H1 (cell line): ENCODE measurements around the gene HSPA12A. TPM values are rescaled to one million over a fixed set of nuclear protein-coding genes. Genes with fewer than 3 reads are reported as not detected.
A peak's percentile ranks its signal among the peaks of the same experiment; 100 is the strongest.

Source experiments
- CTCF ChIA-PET: fragments of 300-600 bp; sonication (Branson Sonifier 250); formaldehyde crosslinking; loops from one replicate; lab custom pipeline; 2021; ENCODE audit not compliant: partially characterized antibody; lab: Charles Lee
- POLR2A ChIA-PET: fragments of 300-600 bp; sonication (Branson Sonifier 250); formaldehyde crosslinking; loops from one replicate; lab custom pipeline; 2021; ENCODE audit warnings: inconsistent platforms; ENCODE audit not compliant: partially characterized antibody; lab: Charles Lee
- DNase-seq, 2 experiments: peaks; one replicate each; pipeline versions ENCODE4 v3.0.0 to v3.0.0-alpha.2; 2010 to 2022; ENCODE audit warnings: low spot score in 2 of 2, low read depth in 1 of 2, mixed read lengths in 1 of 2
- FAIRE-seq: peaks from 2 replicates; lab custom pipeline; 2011; peaks lifted over from hg19 to GRCh38; lab: Jason Lieb, UNC
- H2AFZ ChIP-seq: 2 replicates; pipeline ENCODE4 v1.8.1; 2012; ENCODE audit warnings: low read length, inconsistent platforms
- H2AK5ac ChIP-seq: 2 replicates; pipeline ENCODE4 v1.6.1; 2013; ENCODE audit warnings: low read depth, low read length
- H2BK120ac ChIP-seq: replicated peaks from 2 replicates; pipeline ENCODE3; 2013; ENCODE audit warnings: low read depth, low read length, inconsistent platforms
- H2BK12ac ChIP-seq: 2 replicates; pipeline ENCODE4 v1.6.1; 2013; ENCODE audit warnings: low read depth, low read length
- H2BK15ac ChIP-seq: 2 replicates; pipeline ENCODE4 v1.6.1; 2013; ENCODE audit warnings: low read length
- H2BK20ac ChIP-seq: 2 replicates; pipeline ENCODE4 v1.6.1; 2013; ENCODE audit warnings: low read length
- H2BK5ac ChIP-seq: 2 replicates; pipeline ENCODE4 v1.6.1; 2013; ENCODE audit warnings: low read depth, low read length
- H3K14ac ChIP-seq: 2 replicates; pipeline ENCODE4 v1.6.1; 2013; ENCODE audit warnings: inconsistent platforms; ENCODE audit not compliant: insufficient read length
- H3K18ac ChIP-seq: 2 replicates; pipeline ENCODE4 v1.6.1; 2013; ENCODE audit warnings: low read length; ENCODE audit errors: extremely low read depth
- H3K23ac ChIP-seq: 2 replicates; pipeline ENCODE4 v1.6.1; 2013; ENCODE audit warnings: inconsistent platforms; ENCODE audit not compliant: insufficient read length
- H3K23me2 ChIP-seq: 2 replicates; pipeline ENCODE4 v1.6.1; 2013; ENCODE audit warnings: low read depth, low read length
- H3K27ac ChIP-seq: 2 replicates; pipeline ENCODE4 v1.6.1; 2011; ENCODE audit warnings: low read depth, low read length, inconsistent platforms
- H3K27me3 ChIP-seq, 4 experiments: replicated peaks in 1 of 4; 1 replicate in 1 of 4; 2 replicates in 3 of 4; pipeline versions ENCODE4 v1.6.1 to v1.8.1; 2011 to 2013; ENCODE audit warnings: low read length in 3 of 4, mild to moderate bottlenecking in 3 of 4, inconsistent platforms in 2 of 4, mixed read lengths in 2 of 4, moderate library complexity in 1 of 4; ENCODE audit not compliant: control insufficient read depth in 3 of 4, insufficient read depth in 3 of 4; ENCODE audit errors: extremely low read depth in 1 of 4
- H3K36me3 ChIP-seq, 4 experiments: 2 replicates each; pipeline versions ENCODE4 v1.6.1 to v1.8.1; 2011 to 2013; ENCODE audit warnings: mild to moderate bottlenecking in 4 of 4, low read length in 3 of 4, moderate library complexity in 2 of 4, control low read depth in 1 of 4, inconsistent platforms in 1 of 4; ENCODE audit not compliant: insufficient read depth in 4 of 4, control insufficient read depth in 2 of 4
- H3K4ac ChIP-seq: replicated peaks from 2 replicates; pipeline ENCODE3; 2013; ENCODE audit warnings: low read length, low read depth, mixed read lengths, inconsistent platforms; ENCODE audit not compliant: insufficient read length
- H3K4me1 ChIP-seq, 4 experiments: replicated peaks in 1 of 4; 1 replicate in 1 of 4; 2 replicates in 3 of 4; pipeline versions ENCODE4 v1.6.1 to v1.8.1; 2011 to 2013; ENCODE audit warnings: low read length in 3 of 4, inconsistent platforms in 2 of 4, mixed read lengths in 1 of 4; ENCODE audit not compliant: insufficient read depth in 4 of 4, control insufficient read depth in 3 of 4
- H3K4me2 ChIP-seq, 2 experiments: 2 replicates each; pipeline versions ENCODE4 v1.6.1 to v1.8.1; 2011 to 2013; ENCODE audit warnings: low read depth in 2 of 2, low read length in 2 of 2, control low read depth in 1 of 2, inconsistent platforms in 1 of 2, mild to moderate bottlenecking in 1 of 2; ENCODE audit not compliant: insufficient read depth in 1 of 2
- H3K4me3 ChIP-seq, 4 experiments: fragments of 200-600, 300-600 bp in 1 of 4; sonication (generic), shearing (Covaris generic), sonication (Bioruptor Twin) in 1 of 4; 2 replicates each; pipeline versions ENCODE4 v1.5.1 to v1.8.1; 2011 to 2016; ENCODE audit warnings: low read length in 4 of 4, low read depth in 3 of 4, control low read depth in 2 of 4, inconsistent platforms in 2 of 4, mild to moderate bottlenecking in 2 of 4, mixed read lengths in 1 of 4, moderate library complexity in 1 of 4; ENCODE audit not compliant: insufficient read depth in 2 of 4; ENCODE audit errors: extremely low read depth in 1 of 4
- H3K56ac ChIP-seq: replicated peaks from 2 replicates; pipeline ENCODE3; 2013; ENCODE audit warnings: low read depth, mild to moderate bottlenecking, mixed read lengths, low read length, inconsistent platforms; ENCODE audit not compliant: insufficient read length
- H3K79me1 ChIP-seq: 2 replicates; pipeline ENCODE4 v1.6.1; 2013; ENCODE audit warnings: low read depth, low read length, control low read depth
- H3K79me2 ChIP-seq, 2 experiments: 2 replicates each; pipeline versions ENCODE4 v1.6.1 to v1.8.1; 2012 to 2013; ENCODE audit warnings: low read length in 2 of 2, mild to moderate bottlenecking in 2 of 2, inconsistent platforms in 1 of 2; ENCODE audit not compliant: insufficient read depth in 2 of 2, control insufficient read depth in 1 of 2
- H3K9ac ChIP-seq, 4 experiments: replicated peaks in 1 of 4; 1 replicate in 1 of 4; 2 replicates in 3 of 4; pipeline versions ENCODE4 v1.6.1 to v1.8.1; 2011 to 2013; ENCODE audit warnings: low read depth in 3 of 4, low read length in 3 of 4, control low read depth in 2 of 4, mild to moderate bottlenecking in 2 of 4, moderate library complexity in 2 of 4, inconsistent platforms in 1 of 4; ENCODE audit errors: extremely low read depth in 1 of 4
- H3K9me3 ChIP-seq, 2 experiments: 2 replicates each; pipeline versions ENCODE4 v1.6.1 to v1.8.1; 2012 to 2013; ENCODE audit warnings: mild to moderate bottlenecking in 2 of 2, moderate library complexity in 2 of 2, control low read depth in 1 of 2, inconsistent platforms in 1 of 2, low read depth in 1 of 2, low read length in 1 of 2, mixed read lengths in 1 of 2; ENCODE audit not compliant: insufficient read depth in 2 of 2
- H4K20me1 ChIP-seq, 2 experiments: replicated peaks in 1 of 2; 2 replicates each; pipeline versions ENCODE3 to v1.8.1; 2011 to 2013; ENCODE audit warnings: inconsistent platforms in 2 of 2, low read length in 2 of 2, mild to moderate bottlenecking in 1 of 2; ENCODE audit not compliant: insufficient read depth in 2 of 2, control insufficient read depth in 1 of 2
- H4K5ac ChIP-seq: 2 replicates; pipeline ENCODE4 v1.6.1; 2013; ENCODE audit warnings: low read length, low read depth, mixed read lengths, inconsistent platforms; ENCODE audit not compliant: insufficient read length
- H4K8ac ChIP-seq: 2 replicates; pipeline ENCODE4 v1.8.0; 2013; ENCODE audit warnings: mild to moderate bottlenecking, moderate library complexity, low read length, inconsistent platforms; ENCODE audit not compliant: insufficient read depth; ENCODE audit errors: extremely low read depth
- H4K91ac ChIP-seq: replicated peaks from 2 replicates; pipeline ENCODE3; 2013; ENCODE audit warnings: low read length, mixed read lengths, inconsistent platforms; ENCODE audit not compliant: insufficient read length
- CBX5 ChIP-seq: fragments of 300-800, 300-1000 bp; sonication (generic); IDR thresholded peaks from 2 replicates; pipeline ENCODE4 v1.7.1; 2016; ENCODE audit warnings: antibody characterized with exemption, low read length, low read depth
- CBX8 ChIP-seq: fragments of 300-800, 300-1000 bp; sonication (generic); IDR thresholded peaks from 2 replicates; pipeline ENCODE4 v1.7.1; 2016; ENCODE audit warnings: low read depth, low read length, borderline replicate concordance
- CEBPB ChIP-seq: IDR thresholded peaks from 2 replicates; pipeline ENCODE4 v1.6.1; 2012; ENCODE audit warnings: low read depth, low read length
- FOSL1 ChIP-seq: IDR thresholded peaks from 2 replicates; pipeline ENCODE4 v1.6.1; 2011; ENCODE audit warnings: mild to moderate bottlenecking, low read depth, low read length, moderate library complexity; ENCODE audit not compliant: insufficient read depth
- GABPA ChIP-seq: IDR thresholded peaks from 2 replicates; pipeline ENCODE4 v1.6.1; 2011; ENCODE audit warnings: mild to moderate bottlenecking, low read length, moderate library complexity, borderline replicate concordance; ENCODE audit not compliant: insufficient read depth
- PHF8 ChIP-seq: fragments of 200-600 bp; sonication (generic); conservative IDR thresholded peaks from 2 replicates; pipeline ENCODE4 v1.7.1; 2012; ENCODE audit warnings: low read depth, mild to moderate bottlenecking, inconsistent platforms, low read length, moderate library complexity
- RAD21 ChIP-seq, 2 experiments: IDR thresholded peaks in 1 of 2; conservative IDR thresholded peaks in 1 of 2; 2 replicates each; pipeline ENCODE4 v1.6.1; 2011; ENCODE audit warnings: low read depth in 2 of 2, low read length in 2 of 2, improper control_type of control experiment in 1 of 2, inconsistent platforms in 1 of 2, mild to moderate bottlenecking in 1 of 2, moderate library complexity in 1 of 2
- RXRA ChIP-seq: IDR thresholded peaks from 2 replicates; pipeline ENCODE4 v1.6.1; 2011; ENCODE audit warnings: low read depth, mild to moderate bottlenecking, low read length, moderate library complexity; ENCODE audit not compliant: insufficient read depth
- SIN3A ChIP-seq, 2 experiments: IDR thresholded peaks in 1 of 2; conservative IDR thresholded peaks in 1 of 2; 2 replicates each; pipeline ENCODE4 v1.6.1; 2011 to 2012; ENCODE audit warnings: low read length in 2 of 2, improper control_type of control experiment in 1 of 2, low read depth in 1 of 2, mild to moderate bottlenecking in 1 of 2
- YY1 ChIP-seq: IDR thresholded peaks from 2 replicates; pipeline ENCODE4 v1.6.1; 2011; ENCODE audit warnings: low read depth, mild to moderate bottlenecking, low read length
- WGBS, 2 experiments: shearing (Covaris generic) in 1 of 2; methylation state at CpG; one replicate each; pipeline versions ENCODE4 v1.1.6 to v1.1.7; 2013 to 2015; ENCODE audit warnings: low lambda C conversion rate in 2 of 2, mixed read lengths in 2 of 2, inconsistent platforms in 1 of 2, low coverage in 1 of 2, missing lambda C conversion rate in 1 of 2; ENCODE audit not compliant: insufficient replicate concordance in 2 of 2, insufficient coverage in 1 of 2, insufficient read length in 1 of 2; ENCODE audit errors: extremely low coverage in 1 of 2, missing lambda C conversion rate in 1 of 2; 5-methylcytosine and 5-hydroxymethylcytosine counted together
- polyA plus RNA-seq, 7 experiments: library from polyadenylated mRNA; depleted of rRNA in 3 of 7; stranded (reverse) in 5 of 7; unstranded in 2 of 7; fragments of >200 nt in 5 of 7; fragments of 200-250 nt in 2 of 7; gene quantifications; 1 replicate in 5 of 7; 2 replicates in 1 of 7; 4 replicates in 1 of 7; pipeline versions ENCODE4 v1.2.1 to v1.2.3, GENCODE V29; 2011 to 2013; ENCODE audit warnings: missing spikeins in 2 of 7, mixed read lengths in 2 of 7
- total RNA-seq: library from RNA; stranded (reverse); fragmentation: NEBNext Ultra II Directional; extraction: Animal tissue kit (Norgen Biotek cat#: 25700); gene quantifications from 2 replicates; pipeline ENCODE4 v1.2.1, GENCODE V29; 2021

Gene HSPA12A
- total and polyA plus RNA-seq, 2 of the 8 experiments (the other 6 are each of a cell fraction or from before 2014, with no cell fraction given): 3.1 to 6.9 TPM

- Histone ChIP-seq H3K18ac (no peak overlapping the region), H3K4ac (no peak overlapping the region), H2BK15ac (0 out of 2 replicates have a peak overlapping the region, but pooled peaks have one; percentile 29), H2BK12ac (no peak overlapping the region), H2BK120ac (no peak overlapping the region), H3K27ac (no peak overlapping the region), H3K23me2 (no peaks in the 10 kb centered on the region), H3K9ac (0 out of 7 replicates have a peak overlapping the region, but pooled peaks of 1 of the 4 experiments have one; percentile 2), H2BK5ac (no peak overlapping the region), H4K5ac (no peak overlapping the region), H2AK5ac (no peak overlapping the region), H4K8ac (no peak overlapping the region), H3K4me1 (peaks cover 0 to 5% (median 1%) of the 10 kb centered on the region in 4 experiments; a peak in 5 of 7 replicates), H3K23ac (no peak overlapping the region), H3K14ac (no peak overlapping the region), H3K36me3 (no peaks in the 10 kb centered on the region), H3K56ac (no peak overlapping the region), H3K79me1 (no peaks in the 10 kb centered on the region), H2AFZ (no peak overlapping the region), H4K91ac (no peak overlapping the region), H4K20me1 (no peaks in the 10 kb centered on the region), H3K4me2 (no peak overlapping the region; a peak in 1 of 4 replicates), H2BK20ac (no peak overlapping the region), H3K27me3 (no peaks in the 10 kb centered on the region), H3K79me2 (no peaks in the 10 kb centered on the region), H3K9me3 (no peaks in the 10 kb centered on the region), H3K4me3 (no peak overlapping the region)
- no peak for FAIRE-seq
- DNase-seq: no peak
- 87% methylated on average over 5 of the region's 5 CpGs; no CpG with 5 or more reads in 1 of the 2 experiments for WGBS, 2 experiments
- ChIA-PET CTCF (interaction anchor here (1.1 to 7.3 kb wide), 12 partner anchors 8 to 88 kb away, joined by 3 to 45 read pairs (median 5); no protein-coding TSS in a partner anchor), POLR2A (interaction anchor here (1.3 kb wide), 1 partner anchor 12 kb away, joined by 3 read pairs; no protein-coding TSS in a partner anchor)
- TF ChIP-seq CBX5 (no peak), GABPA (no peak), RAD21 (IDR thresholded peaks at IDR 0.05 in 1 of 2, conservative IDR thresholded peaks at IDR 0.05 in 1 of 2; ENCODE audit: low read depth in 2 of 2, low read length in 2 of 2) (no peak), PHF8 (no peak), SIN3A (conservative IDR thresholded peaks at IDR 0.05 in 1 of 2, IDR thresholded peaks at IDR 0.05 in 1 of 2; ENCODE audit: low read depth in 1 of 2, low read length in 2 of 2) (no peak), RXRA (no peak), FOSL1 (no peak), CBX8 (no peak), YY1 (no peak), CEBPB (no peak)
Measured at GRCh38 chr10:116699471-116700150, 42.8 kb downstream of the HSPA12A start.
